Stimulated activated CD4-positive, alpha-beta T cell treated with anti-CD3 and anti-CD28 coated beads, Interleukin-15, amount 100 ng/mL, for 24 hours (primary cell): ENCODE results near the gene RNASE4.
"Not testable (repeated sequence)": the region's sequence is repeated elsewhere in the genome, so short reads cannot be mapped to it uniquely, and the experiment has no call there.

ENCODE experiments used
- DNase-seq: peaks from one replicate; pipeline ENCODE4 v3.0.0-alpha.2; 2020

Gene RNASE4, protein sequence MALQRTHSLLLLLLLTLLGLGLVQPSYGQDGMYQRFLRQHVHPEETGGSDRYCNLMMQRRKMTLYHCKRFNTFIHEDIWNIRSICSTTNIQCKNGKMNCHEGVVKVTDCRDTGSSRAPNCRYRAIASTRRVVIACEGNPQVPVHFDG

DNA sequence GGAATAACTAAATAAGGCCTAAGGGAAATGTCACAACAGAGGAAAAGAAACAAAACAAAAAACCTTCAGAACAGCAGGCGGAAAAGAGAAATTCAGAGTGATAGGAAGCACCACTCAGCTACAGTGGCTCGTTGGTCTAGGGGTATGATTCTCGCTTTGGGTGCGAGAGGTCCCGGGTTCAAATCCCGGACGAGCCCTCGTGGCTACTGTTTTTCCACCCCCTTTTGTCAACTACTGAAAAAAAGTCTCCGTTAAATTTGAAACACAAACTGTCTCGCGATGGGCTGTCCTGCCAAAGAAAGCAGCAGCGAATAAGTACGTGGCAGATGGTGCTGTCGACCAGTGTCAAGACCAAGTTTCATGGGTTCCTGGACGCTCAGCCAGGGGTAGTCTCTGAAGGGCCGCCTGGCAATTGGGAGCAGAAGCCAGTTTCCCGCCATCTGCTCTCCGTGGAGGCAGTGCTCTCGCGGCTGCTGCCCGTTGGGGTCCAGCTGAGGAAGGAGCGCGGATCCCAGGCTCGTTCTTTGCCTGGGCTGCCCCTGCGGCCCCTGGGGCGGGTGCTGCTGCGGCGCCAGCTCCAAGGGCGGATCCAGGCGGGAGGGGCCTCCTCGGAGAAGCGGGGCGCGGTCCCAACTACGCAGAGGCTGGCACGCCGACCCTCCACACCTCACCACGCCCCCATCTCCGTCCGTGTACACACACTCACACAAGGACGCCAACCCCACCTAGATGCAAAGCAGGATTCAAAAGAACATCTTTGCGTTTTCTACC is at the start of gene RNASE4:
Gene RNASE4 (plus strand): TSS at position 670 of the 771 bp plus-strand sequence. CDS start 14,812 bp downstream, outside the sequence.
- DNase-seq = peak; percentile 85

DNA sequence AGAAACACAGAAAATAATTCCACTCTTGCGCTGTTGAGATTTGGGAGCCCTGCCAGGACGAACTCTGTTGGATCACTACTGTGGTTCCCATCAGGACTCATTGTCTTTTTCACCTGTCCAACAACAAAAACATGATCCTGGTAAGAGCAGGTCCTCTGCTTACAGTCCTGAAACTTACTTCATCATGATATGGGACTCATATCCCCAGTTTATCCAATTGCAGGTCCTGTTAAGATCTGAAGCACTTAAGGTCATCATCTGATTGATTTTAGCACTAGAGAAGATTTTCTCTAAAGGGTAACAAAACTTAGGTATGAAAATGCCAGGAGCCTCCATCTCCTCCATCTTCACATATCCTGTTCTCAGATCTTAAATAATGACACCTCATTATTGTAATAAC is 42.8 kb upstream of the RNASE4 start, which contains the start of gene OR6S1:
Gene OR6S1 (minus strand): TSS at position 101 of the 400 bp plus-strand sequence. CDS start 0 bp downstream, at position 101.
- DNase-seq = no peak

DNA sequence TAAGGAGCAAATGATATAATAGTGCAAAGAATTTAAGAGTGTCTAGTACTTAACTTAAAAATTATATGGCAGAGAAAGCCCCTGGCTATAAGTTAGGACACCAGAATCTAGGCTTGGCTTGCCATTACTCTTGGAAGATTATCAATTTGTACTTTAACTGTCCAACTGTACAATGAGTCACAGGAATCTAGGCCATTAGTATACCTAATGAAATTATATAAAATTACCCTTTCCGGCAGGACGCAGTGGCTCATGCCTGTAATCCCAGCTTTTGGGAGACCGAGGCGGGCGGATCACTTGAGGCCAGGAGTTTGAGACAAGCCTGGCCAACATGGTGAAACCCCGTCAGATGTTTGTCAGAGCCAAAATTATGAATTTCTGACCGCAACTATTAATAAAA is 42.2 kb upstream of the RNASE4 start:
- DNase-seq = no peak

DNA sequence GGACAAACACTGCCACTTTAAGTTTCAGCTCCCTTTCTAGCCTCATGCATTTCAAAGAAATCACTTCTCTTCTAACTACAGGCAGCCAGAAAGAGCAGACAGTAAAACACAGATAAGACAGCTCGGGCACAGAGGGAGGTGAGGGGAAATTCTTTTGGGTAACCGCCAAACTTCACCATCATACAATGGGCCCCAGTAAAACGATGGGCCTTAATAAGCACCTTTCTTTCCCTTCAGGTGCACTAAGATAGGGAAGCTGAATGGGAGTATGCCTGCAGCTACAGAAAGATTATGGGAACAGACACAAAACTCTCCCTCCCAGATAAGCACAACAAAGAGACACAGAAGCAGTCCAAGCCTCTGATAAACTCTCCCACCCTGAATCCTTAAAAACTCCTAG is 41.6 kb upstream of the RNASE4 start:
- DNase-seq = not testable (repeated sequence)

DNA sequence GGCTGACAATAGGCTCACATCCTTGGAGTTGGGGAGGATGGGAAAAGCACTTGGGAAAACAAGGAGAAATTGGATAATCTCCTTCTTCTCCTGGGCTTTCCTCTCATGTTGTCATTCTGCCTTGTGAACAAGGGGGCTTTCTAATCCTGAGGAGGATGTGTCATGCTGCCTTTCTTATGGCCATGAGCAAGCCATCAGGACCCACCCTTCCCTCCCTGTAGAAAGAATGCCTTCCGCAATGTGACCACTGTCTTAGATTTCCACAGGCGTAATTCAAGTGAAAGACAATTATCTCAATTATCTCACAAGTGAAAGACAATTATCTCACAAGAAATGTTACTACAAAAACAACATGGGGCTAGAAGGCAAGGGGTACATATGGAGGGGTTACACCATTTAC is 39.8 kb upstream of the RNASE4 start:
- DNase-seq = no peak

DNA sequence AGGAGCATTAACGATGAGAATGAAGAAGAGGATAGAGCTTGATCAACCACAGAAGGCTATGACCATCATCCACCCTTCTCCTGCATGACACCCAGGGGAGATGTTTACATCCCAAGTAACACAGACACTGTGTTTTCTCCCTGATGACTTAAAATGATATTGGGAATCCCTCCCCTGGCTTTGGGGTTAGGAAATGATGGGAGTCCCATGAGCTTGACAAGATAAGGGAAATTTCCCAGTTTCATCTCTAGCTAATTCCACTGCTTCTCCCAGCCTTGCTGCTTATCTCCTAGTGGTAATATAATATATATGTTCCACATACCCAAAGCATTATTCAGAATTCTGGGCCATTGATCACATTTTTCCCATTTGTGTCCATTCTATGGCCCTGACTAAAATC is 38.9 kb upstream of the RNASE4 start:
- no peak for DNase-seq

DNA sequence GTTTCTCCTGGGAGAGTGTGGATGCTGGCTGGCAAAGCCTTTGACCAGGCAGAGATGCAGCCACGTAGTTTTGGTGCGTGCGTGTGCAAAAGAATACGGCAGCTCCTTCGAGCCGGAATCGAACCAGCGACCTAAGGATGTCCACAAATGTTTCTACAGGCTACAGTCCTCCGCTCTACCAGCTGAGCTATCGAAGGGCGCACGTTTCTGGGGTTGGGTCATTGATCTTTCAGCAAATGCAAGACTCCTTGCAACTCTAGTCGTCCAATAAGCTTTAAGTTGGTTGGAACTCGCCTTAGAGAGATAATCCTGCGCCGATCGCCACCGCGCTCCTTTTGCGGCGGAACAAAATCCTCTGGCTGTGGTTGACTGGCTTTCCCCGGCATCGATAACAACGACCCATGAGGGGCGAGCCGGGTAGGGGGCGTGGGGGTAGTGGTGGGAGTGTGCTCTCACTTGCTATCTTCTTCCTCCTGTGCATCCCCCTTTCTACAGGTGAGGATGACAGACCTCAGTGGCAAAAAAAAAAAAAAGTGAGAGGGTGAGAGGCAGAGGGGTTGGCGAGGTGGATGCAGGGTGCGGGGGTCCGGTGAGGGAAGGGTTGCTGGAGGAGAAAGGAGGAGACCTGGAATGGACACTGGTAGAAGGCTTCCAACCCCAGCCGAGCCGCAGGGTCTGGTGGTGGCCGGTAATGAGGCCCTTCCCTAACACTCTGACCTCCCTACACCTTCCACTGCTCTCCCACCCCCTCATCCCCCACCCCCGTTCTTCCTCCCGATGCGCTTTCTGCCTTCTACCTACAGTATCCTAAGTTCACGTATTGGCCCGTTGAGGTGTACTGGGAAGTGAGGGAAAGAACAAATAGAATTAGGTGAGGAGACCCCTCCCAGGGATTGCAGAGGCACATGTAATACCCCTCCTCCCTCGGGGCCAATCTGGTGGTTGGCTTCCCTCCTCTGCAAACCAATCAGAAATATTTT is 31.1 kb upstream of the RNASE4 start:
- DNase-seq = peak; percentile 81

DNA sequence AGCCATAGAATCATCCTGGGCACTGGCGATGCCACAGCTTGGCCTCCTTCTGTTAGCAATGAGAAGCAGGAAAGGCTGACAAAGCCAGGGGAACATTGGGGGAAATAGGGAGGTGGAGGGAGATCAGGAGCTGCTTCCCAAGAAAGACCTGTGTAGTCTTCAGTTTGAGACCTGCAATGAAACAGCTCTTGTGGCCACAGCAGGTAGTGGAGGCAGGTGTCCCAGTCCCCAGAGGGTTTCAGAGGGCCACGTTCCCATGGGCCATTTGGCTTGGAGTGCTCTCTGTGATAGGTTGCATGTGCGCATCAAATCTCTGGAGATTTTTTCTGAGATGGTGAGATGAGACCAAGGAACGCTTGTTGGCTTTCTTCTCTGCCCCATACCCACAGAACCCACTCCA is 28.5 kb upstream of the RNASE4 start:
- DNase-seq = no peak

DNA sequence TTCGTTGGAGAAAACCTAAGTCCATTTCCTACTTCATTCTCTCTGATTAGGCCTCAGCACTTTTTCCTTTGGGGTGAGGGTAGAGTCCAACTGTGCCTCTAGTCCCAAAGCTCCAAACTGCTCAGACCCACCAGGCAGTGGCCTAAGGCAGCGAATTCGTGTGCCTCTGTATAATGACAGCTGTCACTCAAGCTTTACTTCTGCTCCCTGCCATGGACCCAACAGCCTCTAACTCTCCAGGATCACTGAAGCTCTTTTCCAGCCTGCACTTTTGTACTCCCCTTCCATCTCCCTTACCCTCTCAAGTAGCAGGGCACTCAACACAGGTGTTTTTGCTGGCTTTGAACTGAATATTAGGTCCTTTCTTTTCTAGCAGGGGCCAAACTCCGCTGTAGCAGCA is 28.1 kb upstream of the RNASE4 start:
- no peak for DNase-seq

DNA sequence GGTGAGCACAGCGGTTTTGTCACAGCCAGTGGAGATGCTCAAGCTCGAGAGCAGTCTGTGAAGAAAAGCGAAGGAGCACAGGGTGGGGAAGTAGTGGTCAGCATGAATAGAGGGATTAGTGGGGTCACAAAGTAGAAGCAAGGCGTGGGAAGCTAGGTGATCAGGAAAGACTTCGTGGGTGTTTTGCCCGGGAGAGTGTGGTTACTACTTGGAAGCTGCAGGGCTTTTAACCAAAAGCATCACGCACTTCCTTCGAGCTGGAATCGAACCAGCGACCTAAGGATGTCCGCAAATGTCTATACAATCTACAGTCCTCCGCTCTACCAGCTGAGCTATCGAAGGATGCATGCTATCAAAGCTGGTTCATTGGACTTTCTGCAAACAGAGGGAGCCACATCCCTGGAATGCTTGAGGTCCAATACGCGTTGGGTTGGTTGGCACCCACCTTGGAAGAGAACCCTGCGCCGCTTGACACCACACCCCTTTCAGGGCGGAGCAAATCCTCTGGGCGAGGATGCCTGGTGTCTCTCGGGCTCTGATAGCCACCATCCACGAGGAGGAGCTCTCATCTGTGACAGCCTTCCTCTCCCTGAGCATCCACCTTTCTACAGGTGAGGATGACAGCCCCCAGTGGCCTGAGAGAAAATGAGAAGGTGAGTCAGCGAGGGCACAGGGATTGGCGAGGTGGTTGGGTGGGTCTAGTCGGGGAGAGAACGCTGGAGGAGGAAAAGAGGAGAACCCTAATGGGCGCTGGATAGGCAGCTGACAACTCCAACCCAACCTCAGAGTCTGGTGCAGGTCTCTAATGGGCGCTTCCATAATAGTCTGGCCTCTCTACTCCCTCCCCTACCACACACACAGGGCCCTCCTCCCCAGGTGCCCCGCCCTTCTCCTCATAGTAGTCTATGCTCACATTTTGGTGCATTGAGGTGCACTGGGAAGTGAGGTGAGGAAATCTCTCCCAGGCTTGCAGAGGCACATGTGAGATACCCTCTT is 26.8 kb upstream of the RNASE4 start:
- DNase-seq = peak; percentile 52

DNA sequence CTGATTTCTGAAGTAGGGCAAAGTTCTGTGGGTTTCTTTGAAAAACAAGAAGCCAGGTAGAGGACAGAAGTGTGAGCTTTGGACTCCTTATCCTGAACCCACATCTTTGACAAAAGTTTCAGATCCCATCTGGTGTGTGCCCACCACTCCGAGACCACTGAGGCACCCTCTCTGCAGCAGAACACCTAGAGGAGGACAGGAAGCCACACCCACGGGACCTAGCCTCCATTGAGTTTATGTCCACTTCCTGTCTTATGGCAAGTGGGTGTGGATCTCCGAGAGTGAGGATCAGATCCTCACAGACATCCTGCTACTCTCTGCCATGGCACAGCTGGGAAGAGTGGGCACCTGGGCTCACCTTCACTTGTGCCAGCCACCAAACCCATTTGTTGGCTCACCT is 26.1 kb upstream of the RNASE4 start:
- no peak for DNase-seq

DNA sequence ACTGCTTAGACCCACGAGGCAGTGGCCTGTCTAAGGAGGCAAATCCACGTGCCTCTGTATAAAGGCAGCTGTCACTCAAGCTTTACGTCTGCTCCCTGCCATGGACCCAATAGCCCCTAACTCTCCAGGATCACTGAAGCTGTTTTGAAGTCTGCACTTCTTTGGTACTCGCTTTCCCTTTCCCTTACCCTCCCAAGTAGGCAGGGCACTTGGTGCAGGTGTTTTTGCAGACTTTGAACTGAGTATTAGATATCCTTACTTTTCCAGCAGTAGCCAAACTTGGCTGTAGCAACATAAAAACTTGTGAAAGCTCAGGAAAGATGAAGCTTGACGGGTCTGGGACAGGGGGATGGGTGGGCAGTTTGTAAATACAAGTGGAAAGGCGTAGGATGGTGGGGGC is 25.0 kb upstream of the RNASE4 start:
- no peak for DNase-seq

DNA sequence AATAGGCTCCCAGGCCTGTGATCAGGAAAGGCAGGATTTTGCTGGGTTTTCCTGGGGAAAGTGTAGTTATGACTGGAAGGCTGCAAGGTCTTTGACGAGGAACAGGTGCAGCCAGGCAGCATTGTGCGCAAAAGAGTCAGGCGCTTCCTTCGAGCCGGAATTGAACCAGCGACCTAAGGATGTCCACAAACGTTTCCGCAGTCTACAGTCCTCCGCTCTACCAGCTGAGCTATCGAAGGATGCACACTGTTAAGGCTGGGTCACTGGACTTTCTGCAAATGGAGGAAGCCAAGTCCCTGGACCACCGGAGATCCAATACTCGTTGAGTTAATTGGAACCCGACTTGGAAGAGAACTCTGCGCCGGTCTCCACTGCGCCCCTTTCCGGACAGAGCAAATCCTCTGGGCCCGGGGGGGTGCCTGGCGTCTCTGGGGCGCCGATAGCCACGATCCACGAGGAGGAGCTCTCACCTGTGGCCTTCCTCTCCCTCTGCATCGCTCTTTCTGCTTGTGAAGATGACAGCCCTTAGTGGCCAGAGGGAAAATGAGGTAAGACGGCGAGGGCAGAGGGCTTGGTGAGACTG is 24.5 kb upstream of the RNASE4 start:
- no peak for DNase-seq

DNA sequence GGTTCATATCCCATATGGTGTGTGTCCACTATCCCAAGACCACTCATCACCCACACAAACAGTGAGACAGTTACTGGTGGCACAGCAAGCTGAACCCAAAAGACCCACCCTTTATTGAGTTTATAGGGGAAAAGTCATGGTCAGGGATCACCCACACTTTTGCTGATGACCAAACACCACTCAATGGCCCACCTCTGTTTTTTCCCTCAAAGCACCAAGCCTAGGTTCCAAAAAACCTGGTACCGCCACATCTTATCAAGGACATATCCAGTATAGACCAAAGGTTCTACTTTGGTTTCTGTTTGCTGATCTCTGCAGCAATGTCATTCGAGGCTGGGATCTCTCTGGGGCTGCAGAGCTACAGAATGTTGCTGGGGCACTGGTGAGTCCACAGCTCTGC is 23.2 kb upstream of the RNASE4 start:
- DNase-seq = no peak

DNA sequence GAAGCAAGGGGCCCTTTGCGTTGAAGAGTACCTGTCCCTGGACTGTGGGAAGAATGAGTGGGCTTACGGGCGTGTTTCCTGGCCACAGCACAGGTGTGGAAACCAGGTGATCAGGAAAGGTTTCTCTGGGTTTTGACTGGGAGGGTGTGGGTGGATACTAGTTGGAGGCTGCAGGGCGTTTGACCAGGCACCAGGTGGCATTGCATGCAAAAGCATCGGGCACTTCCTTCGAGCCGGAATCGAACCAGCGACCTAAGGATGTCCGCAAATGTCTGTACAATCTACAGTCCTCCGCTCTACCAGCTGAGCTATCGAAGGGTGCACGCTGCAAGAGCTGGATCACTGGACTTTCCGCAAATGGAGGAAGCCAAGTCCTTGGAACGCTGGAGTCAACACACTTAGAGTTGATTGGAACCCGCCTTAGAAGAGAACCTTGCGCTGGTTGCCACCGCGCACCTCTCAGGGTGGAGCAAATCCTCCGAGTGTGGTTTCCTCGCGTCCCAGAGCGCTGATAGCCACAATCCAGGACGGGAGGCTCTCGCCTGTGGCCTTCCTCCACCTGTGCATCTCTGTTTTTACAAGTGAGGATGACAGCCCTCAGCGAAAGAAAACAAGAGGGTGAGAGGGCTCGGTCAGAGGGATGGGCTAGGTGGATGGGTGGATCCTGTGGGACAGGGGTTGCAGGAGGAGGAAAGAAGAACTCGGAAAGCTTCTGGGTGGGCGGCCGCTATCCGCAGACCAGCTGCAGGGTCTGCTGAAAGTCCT is 21.2 kb upstream of the RNASE4 start:
- peak; percentile 90 for DNase-seq

DNA sequence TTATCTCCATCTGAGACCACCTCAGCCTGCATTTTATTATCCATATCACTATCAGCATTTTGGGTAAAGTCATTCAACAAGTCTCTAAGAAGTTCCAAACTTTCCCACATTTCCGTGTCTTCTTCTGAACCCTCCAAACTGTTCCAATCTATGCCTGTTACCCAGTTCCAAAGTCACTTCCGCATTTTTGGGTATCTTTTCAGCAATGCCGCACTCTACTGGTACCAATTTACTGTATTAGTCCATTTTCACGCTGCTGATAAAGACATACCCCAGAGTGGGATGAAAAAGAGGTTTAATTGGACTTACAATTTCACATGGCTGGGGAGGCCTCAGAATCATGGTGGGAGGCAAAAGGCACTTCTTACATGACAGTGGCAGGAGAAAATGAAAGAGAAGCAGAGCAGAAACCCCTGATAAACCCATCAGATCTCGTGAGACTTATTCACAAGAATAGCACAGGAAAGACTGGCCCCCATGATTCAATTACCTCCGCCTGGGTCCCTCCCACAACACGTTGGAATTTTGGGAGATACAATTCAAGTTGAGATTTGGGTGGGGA is 17.9 kb upstream of the RNASE4 start:
- not testable (repeated sequence) for DNase-seq

DNA sequence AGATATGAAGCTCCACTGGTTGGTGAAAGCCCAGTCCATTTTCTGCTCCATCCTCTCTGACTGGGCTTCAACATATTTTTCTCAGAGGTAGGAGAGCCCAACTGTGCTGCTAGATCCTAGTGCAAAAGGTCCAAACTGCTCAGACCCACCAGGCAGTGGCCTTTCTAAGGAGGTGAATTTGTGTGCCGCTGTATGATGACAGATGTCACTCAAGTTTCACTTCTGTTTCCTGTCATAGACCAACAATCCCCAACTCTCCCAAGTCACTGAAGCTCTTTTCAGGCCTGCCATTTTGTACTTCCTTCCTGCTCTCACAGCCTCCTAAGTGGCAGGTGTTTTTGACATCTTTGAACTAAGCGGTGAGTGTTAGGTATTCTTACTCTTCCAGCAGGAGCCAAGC is 16.4 kb upstream of the RNASE4 start:
- no peak for DNase-seq

DNA sequence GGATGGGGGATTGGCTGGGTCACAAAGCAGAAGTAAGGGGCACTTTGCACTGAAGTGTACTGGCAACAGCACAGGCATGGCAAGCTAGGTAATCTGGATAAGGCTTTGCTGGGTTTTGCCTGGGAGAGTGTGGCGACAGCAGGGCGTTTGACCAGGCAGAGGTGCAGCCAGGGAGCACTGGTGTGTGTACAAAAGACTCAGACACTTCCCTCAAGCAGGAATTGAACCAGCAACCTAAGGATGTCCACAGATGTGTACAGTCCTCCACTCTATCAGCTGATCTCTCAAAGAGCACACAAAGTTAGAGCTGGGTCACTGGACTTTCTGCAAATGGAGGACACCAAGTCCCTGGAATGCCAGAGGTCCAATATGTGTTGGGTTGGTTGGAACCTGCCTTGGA is 15.4 kb upstream of the RNASE4 start:
- no peak for DNase-seq

DNA sequence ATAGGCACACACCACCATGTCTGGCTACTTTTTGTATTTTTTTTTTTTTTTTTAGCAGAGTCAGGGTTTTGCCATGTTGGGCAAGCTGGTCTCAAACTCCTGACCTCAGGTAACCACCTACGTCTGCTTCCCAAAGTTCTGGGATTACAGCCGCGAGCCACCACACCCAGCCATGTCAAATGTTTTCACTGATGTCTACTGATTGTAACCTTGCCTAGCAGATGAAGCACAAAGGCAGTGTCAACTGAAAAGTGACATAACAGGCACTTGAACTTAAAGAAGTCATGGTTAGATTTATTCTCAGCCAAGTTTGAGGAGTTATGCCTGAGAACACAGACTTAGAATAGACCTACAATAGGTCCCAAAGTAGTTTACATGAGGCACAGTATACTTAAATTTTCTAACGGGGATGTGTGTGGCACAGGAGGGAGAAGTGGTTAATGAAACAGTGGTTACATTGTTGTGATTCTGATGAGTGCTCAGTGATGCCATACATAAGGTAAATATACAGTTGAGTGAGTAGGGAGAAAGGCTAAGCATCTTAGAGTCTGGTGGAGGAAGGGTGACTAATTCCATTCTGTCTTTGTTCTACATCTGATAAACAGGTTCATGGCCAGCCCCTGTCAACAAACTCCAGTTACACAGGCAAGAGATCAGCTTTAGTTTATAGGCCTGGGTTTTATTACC is 12.6 kb upstream of the RNASE4 start:
- no peak for DNase-seq

DNA sequence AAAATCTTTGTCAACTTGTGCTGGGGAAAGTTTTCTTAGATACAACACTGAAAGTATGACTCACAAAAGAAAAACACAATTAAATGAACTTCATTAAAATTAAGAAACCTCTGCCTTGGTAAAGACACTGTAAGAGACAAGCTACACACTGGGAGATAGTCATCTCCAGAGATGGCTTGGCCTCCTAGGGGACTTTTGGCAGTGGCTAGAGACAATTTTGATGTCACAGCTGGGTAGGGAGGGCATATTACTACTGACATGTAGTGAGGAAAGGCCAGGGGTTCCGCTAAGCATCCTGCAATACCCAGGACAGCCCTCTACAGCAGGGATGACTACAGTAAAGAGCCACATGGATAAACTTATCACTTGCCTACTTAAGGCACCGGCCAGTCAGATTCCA is 8.7 kb upstream of the RNASE4 start:
- no peak for DNase-seq
